ENCODE measurements around the gene CD300LB.

The CD300LB gene

DNA sequence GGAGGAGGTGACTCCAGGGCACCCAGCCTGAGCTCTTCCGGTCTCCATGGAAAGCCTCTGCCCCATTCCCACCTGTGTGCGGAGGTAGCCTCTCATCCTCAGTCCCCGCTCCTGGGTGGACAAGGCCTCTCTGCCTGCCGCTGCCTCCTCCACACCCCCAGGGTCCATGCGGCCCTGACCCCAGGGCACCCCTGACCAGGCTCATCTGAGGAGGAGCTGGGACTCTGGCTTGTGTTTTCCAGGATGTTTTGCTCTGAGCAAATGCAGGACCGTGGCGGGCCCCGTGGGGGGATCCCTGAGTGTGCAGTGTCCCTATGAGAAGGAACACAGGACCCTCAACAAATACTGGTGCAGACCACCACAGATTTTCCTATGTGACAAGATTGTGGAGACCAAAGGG, 58.0 kb downstream of the CD300LB start:
- Histone ChIP-seq H3K27me3 (ENCODE audit: insufficient read depth, low read length, poor library complexity, severe bottlenecking) (peaks cover 26% of the 10 kb centered on the region), H3K4me1 (ENCODE audit: insufficient read depth, low read length, poor library complexity, severe bottlenecking) (peaks cover under 1% of the 10 kb centered on the region), H3K9ac (ENCODE audit: low read depth, low read length, poor library complexity, severe bottlenecking) (no peak overlapping the region), H3K9me3 (ENCODE audit: insufficient read depth, low read depth, low read length) (0 out of 2 replicates have a peak, but pooled peaks cover 2% of the 10 kb centered on the region), H3K9me2 (replicated peaks; ENCODE audit: low read depth, low read length) (no peaks in the 10 kb centered on the region), H2AFZ (ENCODE audit: low read length) (no peak overlapping the region), H3K36me3 (ENCODE audit: insufficient read depth, low read length) (no peaks in the 10 kb centered on the region), H3K4me3 (ENCODE audit: low read length, poor library complexity, severe bottlenecking) (no peak overlapping the region), H4K20me1 (ENCODE audit: insufficient read depth, low read length, poor library complexity, severe bottlenecking) (no peaks in the 10 kb centered on the region), H3K4me2 (ENCODE audit: low read depth, low read length, poor library complexity, severe bottlenecking) (no peak overlapping the region), H3F3A (ENCODE audit: low read depth) (no peaks in the 10 kb centered on the region), H3K79me2 (ENCODE audit: insufficient read depth, low read length) (no peaks in the 10 kb centered on the region)
- TF ChIP-seq, protein P1, sequence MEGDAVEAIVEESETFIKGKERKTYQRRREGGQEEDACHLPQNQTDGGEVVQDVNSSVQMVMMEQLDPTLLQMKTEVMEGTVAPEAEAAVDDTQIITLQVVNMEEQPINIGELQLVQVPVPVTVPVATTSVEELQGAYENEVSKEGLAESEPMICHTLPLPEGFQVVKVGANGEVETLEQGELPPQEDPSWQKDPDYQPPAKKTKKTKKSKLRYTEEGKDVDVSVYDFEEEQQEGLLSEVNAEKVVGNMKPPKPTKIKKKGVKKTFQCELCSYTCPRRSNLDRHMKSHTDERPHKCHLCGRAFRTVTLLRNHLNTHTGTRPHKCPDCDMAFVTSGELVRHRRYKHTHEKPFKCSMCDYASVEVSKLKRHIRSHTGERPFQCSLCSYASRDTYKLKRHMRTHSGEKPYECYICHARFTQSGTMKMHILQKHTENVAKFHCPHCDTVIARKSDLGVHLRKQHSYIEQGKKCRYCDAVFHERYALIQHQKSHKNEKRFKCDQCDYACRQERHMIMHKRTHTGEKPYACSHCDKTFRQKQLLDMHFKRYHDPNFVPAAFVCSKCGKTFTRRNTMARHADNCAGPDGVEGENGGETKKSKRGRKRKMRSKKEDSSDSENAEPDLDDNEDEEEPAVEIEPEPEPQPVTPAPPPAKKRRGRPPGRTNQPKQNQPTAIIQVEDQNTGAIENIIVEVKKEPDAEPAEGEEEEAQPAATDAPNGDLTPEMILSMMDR (conservative IDR thresholded peaks at IDR 0.05; ENCODE audit: low read length), result no peak
- no peak for TF ChIP-seq EZH2phosphoT487 (IDR thresholded peaks at IDR 0.05; ENCODE audit: borderline replicate concordance)

DNA sequence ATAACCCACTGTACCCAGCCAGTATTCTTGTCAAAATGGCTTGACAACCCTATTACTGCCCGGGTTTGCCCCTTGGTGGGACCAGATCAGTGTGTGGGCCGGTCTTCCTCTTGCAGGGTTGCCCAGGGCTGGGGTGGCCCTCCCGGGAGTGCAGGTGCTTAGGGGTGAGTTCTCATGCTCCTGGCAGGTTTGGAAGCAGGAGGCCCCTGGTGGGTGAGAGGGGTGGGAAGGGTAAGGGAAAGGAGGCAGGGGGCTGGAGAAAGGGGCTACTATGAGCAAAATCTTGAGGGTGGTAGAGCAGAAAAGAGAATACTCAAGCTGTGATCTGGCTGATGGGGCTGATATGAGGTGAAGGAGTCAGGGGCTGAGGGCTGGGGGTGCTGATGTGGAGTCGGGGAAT, 58.4 kb downstream of the CD300LB start:
- no peaks in the 10 kb centered on the region for H3K9me2 ChIP-seq (replicated peaks; ENCODE audit: low read depth, low read length)

DNA sequence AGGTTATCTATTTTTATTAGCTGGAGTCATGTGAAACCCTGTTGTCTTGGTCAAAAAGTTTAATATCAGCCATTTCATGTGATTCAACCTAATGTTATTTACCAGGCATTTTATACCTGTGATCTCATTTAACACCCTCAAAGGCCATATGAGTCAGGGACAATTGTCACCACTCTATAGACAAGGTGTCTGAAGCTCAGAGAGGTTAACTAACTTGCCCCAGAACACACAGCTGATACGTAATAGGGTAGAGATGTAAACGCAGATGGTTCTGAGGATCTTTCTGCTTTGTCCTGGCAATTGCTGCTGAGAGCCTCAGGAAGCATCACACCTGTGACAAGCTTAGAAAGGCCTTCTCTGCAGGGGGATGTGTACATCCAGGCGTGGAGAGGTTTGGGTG, 59.9 kb downstream of the CD300LB start:
- no peak overlapping the region for H3K4me2 ChIP-seq (ENCODE audit: low read depth, low read length, poor library complexity, severe bottlenecking)

More for the DNA sequence above, 58.4 kb downstream of the CD300LB start:
- no peaks in the 10 kb centered on the region for H4K20me1 ChIP-seq (ENCODE audit: insufficient read depth, low read length, poor library complexity, severe bottlenecking)
- no peaks in the 10 kb centered on the region for H3K4me1 ChIP-seq (ENCODE audit: insufficient read depth, low read length, poor library complexity, severe bottlenecking)
- H3K36me3 ChIP-seq (ENCODE audit: insufficient read depth, low read length), result no peaks in the 10 kb centered on the region
- no peak overlapping the region for H3K4me3 ChIP-seq (ENCODE audit: low read length, poor library complexity, severe bottlenecking)
- no peak overlapping the region for H3K4me2 ChIP-seq (ENCODE audit: low read depth, low read length, poor library complexity, severe bottlenecking)
- no peak for TF ChIP-seq EZH2phosphoT487 (IDR thresholded peaks at IDR 0.05; ENCODE audit: borderline replicate concordance)
- TF ChIP-seq, protein P1 (conservative IDR thresholded peaks at IDR 0.05; ENCODE audit: low read length), result no peak
- peaks cover 26% of the 10 kb centered on the region for H3K27me3 ChIP-seq (ENCODE audit: insufficient read depth, low read length, poor library complexity, severe bottlenecking)
- H3K79me2 ChIP-seq (ENCODE audit: insufficient read depth, low read length), result no peaks in the 10 kb centered on the region
- 0 out of 2 replicates have a peak, but pooled peaks cover 2% of the 10 kb centered on the region for H3K9me3 ChIP-seq (ENCODE audit: insufficient read depth, low read depth, low read length)
- H3F3A ChIP-seq (ENCODE audit: low read depth), result no peaks in the 10 kb centered on the region
- H3K9ac ChIP-seq (ENCODE audit: low read depth, low read length, poor library complexity, severe bottlenecking), result no peak overlapping the region
- no peak overlapping the region for H2AFZ ChIP-seq (ENCODE audit: low read length)

More for the DNA sequence above, 59.9 kb downstream of the CD300LB start:
- peaks cover 38% of the 10 kb centered on the region for H3K27me3 ChIP-seq (ENCODE audit: insufficient read depth, low read length, poor library complexity, severe bottlenecking)
- H3K9me2 ChIP-seq (replicated peaks; ENCODE audit: low read depth, low read length), result no peaks in the 10 kb centered on the region
- H2AFZ ChIP-seq (ENCODE audit: low read length), result no peak overlapping the region
- H3K9ac ChIP-seq (ENCODE audit: low read depth, low read length, poor library complexity, severe bottlenecking), result no peak overlapping the region
- H3K9me3 ChIP-seq (ENCODE audit: insufficient read depth, low read depth, low read length), result 0 out of 2 replicates have a peak, but pooled peaks cover 2% of the 10 kb centered on the region
- no peaks in the 10 kb centered on the region for H3K4me1 ChIP-seq (ENCODE audit: insufficient read depth, low read length, poor library complexity, severe bottlenecking)
- TF ChIP-seq, protein P1 (conservative IDR thresholded peaks at IDR 0.05; ENCODE audit: low read length), result no peak
- no peak for TF ChIP-seq EZH2phosphoT487 (IDR thresholded peaks at IDR 0.05; ENCODE audit: borderline replicate concordance)
- no peaks in the 10 kb centered on the region for H3K36me3 ChIP-seq (ENCODE audit: insufficient read depth, low read length)
- H3K79me2 ChIP-seq (ENCODE audit: insufficient read depth, low read length), result no peaks in the 10 kb centered on the region
- H3F3A ChIP-seq (ENCODE audit: low read depth), result no peaks in the 10 kb centered on the region
- no peak overlapping the region for H3K4me3 ChIP-seq (ENCODE audit: low read length, poor library complexity, severe bottlenecking)
- no peaks in the 10 kb centered on the region for H4K20me1 ChIP-seq (ENCODE audit: insufficient read depth, low read length, poor library complexity, severe bottlenecking)
